Transverse colon (tissue), 4 donors: ENCODE data around the gene MYRF.

Experiments used
- EP300 ChIP-seq: sonication (generic); formaldehyde crosslinking; IDR thresholded peaks from one replicate; pipeline ENCODE4 v1.6.1; 2017; ENCODE audit warnings: antibody characterized with exemption, low read depth
- POLR2A ChIP-seq: fragments of 450-650 bp; IDR thresholded peaks from one replicate; pipeline ENCODE4 v1.6.1; 2016; ENCODE audit warnings: antibody characterized with exemption, mild to moderate bottlenecking, moderate library complexity
- POLR2AphosphoS5 ChIP-seq, 3 donors: sonication (generic); formaldehyde crosslinking; IDR thresholded peaks; one replicate each; pipeline ENCODE4 v1.6.1; 2016; ENCODE audit warnings: antibody characterized with exemption in 3 of 3
- TF ChIP-seq, protein P1 (sequence below), 5 experiments: fragments of 200-600 bp in 3 of 5; fragments of 450-650 bp in 2 of 5; sonication (generic) in 3 of 5; IDR thresholded peaks; 1 replicate in 2 of 5; 2 replicates in 3 of 5; pipeline ENCODE4 v1.5.1; 2016 to 2017; ENCODE audit warnings: antibody characterized with exemption in 5 of 5, inconsistent platforms in 3 of 5, mild to moderate bottlenecking in 2 of 5, moderate library complexity in 1 of 5

DNA sequence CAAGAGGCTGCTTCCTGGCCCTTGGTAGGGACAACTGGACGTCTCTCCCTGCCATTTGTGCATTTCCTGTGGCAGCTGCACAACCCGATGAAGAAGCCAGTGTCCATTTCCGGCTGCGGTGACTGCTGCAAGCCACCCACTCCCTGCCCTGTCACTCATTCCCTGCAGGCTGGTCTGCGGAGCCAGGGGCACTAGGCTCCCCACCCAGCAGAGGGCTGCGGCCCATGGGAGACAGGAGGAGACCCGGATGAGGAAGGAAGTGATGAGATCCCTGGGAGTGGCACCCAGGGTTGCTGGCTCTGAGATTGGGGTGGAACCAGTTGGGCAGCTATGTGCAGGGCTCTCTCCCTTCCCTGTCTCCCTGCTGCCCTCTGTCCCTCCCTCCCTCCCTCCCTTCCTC lies 10.0 kb upstream of the MYRF start:
- no peak for TF ChIP-seq POLR2A
- TF ChIP-seq, protein P1, sequence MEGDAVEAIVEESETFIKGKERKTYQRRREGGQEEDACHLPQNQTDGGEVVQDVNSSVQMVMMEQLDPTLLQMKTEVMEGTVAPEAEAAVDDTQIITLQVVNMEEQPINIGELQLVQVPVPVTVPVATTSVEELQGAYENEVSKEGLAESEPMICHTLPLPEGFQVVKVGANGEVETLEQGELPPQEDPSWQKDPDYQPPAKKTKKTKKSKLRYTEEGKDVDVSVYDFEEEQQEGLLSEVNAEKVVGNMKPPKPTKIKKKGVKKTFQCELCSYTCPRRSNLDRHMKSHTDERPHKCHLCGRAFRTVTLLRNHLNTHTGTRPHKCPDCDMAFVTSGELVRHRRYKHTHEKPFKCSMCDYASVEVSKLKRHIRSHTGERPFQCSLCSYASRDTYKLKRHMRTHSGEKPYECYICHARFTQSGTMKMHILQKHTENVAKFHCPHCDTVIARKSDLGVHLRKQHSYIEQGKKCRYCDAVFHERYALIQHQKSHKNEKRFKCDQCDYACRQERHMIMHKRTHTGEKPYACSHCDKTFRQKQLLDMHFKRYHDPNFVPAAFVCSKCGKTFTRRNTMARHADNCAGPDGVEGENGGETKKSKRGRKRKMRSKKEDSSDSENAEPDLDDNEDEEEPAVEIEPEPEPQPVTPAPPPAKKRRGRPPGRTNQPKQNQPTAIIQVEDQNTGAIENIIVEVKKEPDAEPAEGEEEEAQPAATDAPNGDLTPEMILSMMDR (IDR thresholded peaks at IDR 0.05) = no peak
- no peak for TF ChIP-seq POLR2AphosphoS5 (IDR thresholded peaks at IDR 0.05)
- no peak for TF ChIP-seq EP300
